IMR-90 (cell line): Measurements from ENCODE around the gene TMTC1. TPM values are rescaled to one million over a fixed set of nuclear protein-coding genes. Genes with fewer than 3 reads are reported as not detected.

Experiments
- ATAC-seq: fragments of 200-7000 bp; cut with Tn5 transposase; 2 replicates; pipeline ENCODE4 v1.9.1; 2020; ENCODE audit warnings: low read depth, mild to moderate bottlenecking, moderate library complexity
- BruUV-seq: library from RNA; stranded (reverse); fragments of 400-500 nt; replicated peaks from 2 replicates; lab custom pipeline; 2021; lab: Mats Ljungman, UMichigan
- CTCF ChIA-PET: fragments of 300-600 bp; formaldehyde crosslinking; extraction: SDS; loops from one replicate; lab custom pipeline; 2021; ENCODE audit warnings: antibody characterized with exemption; lab: Yijun Ruan, JAX
- POLR2A ChIA-PET: fragments of 300-600 bp; sonication (Branson Sonifier 250); formaldehyde crosslinking; loops from one replicate; lab custom pipeline; 2022; ENCODE audit warnings: antibody characterized with exemption; ENCODE audit not compliant: unreplicated experiment; lab: Charles Lee
- DNase-seq: peaks from one replicate; pipeline ENCODE4 v3.0.0; 2013
- H2AFZ ChIP-seq: replicated peaks from 2 replicates; pipeline ENCODE3; 2013; ENCODE audit warnings: low read length, mild to moderate bottlenecking; ENCODE audit not compliant: poor library complexity
- H2AK5ac ChIP-seq: 2 replicates; pipeline ENCODE4 v1.6.1; 2013; ENCODE audit warnings: low read depth, low read length, inconsistent platforms
- H2AK9ac ChIP-seq: replicated peaks from 2 replicates; pipeline ENCODE3; 2013; ENCODE audit warnings: mild to moderate bottlenecking, low read depth, low read length, moderate library complexity; ENCODE audit not compliant: poor library complexity
- H2BK120ac ChIP-seq: 2 replicates; pipeline ENCODE4 v1.6.1; 2013; ENCODE audit warnings: low read depth, low read length, inconsistent platforms
- H2BK15ac ChIP-seq: 3 replicates; pipeline ENCODE4 v1.6.1; 2013; ENCODE audit warnings: low read depth, low read length, inconsistent platforms
- H2BK20ac ChIP-seq: 2 replicates; pipeline ENCODE4 v1.6.1; 2013; ENCODE audit warnings: low read depth, mild to moderate bottlenecking, inconsistent platforms, low read length, moderate library complexity
- H2BK5ac ChIP-seq: 2 replicates; pipeline ENCODE4 v1.6.1; 2013; ENCODE audit warnings: mild to moderate bottlenecking, low read depth, low read length, inconsistent platforms; ENCODE audit not compliant: poor library complexity, severe bottlenecking
- H3K14ac ChIP-seq: replicated peaks from 2 replicates; pipeline ENCODE4 v1.6.1; 2013; ENCODE audit warnings: low read depth, low read length, inconsistent platforms
- H3K18ac ChIP-seq: 2 replicates; pipeline ENCODE4 v1.6.1; 2013; ENCODE audit warnings: low read depth, low read length, control low read depth
- H3K23ac ChIP-seq: 2 replicates; pipeline ENCODE4 v1.6.1; 2013; ENCODE audit warnings: low read depth, low read length, inconsistent platforms
- H3K27ac ChIP-seq: 2 replicates; pipeline ENCODE4 v1.5.1; 2013; ENCODE audit warnings: mild to moderate bottlenecking, control low read depth, low read length; ENCODE audit not compliant: insufficient read depth
- H3K27me3 ChIP-seq: 2 replicates; pipeline ENCODE4 v1.6.1; 2013; ENCODE audit warnings: low read length; ENCODE audit not compliant: control insufficient read depth, insufficient read depth
- H3K36me3 ChIP-seq: 2 replicates; pipeline ENCODE4 v1.6.1; 2013; ENCODE audit warnings: low read length, mixed read lengths; ENCODE audit not compliant: control insufficient read depth, insufficient read depth
- H3K4ac ChIP-seq: 2 replicates; pipeline ENCODE4 v1.6.1; 2013; ENCODE audit warnings: low read depth, low read length, inconsistent platforms
- H3K4me1 ChIP-seq: 2 replicates; pipeline ENCODE4 v1.6.1; 2013; ENCODE audit warnings: low read length, mixed read lengths; ENCODE audit not compliant: control insufficient read depth, insufficient read depth
- H3K4me2 ChIP-seq: 2 replicates; pipeline ENCODE4 v1.6.1; 2013; ENCODE audit warnings: low read depth, mild to moderate bottlenecking, control low read depth, low read length, moderate library complexity
- H3K4me3 ChIP-seq: 2 replicates; pipeline ENCODE4 v1.5.1; 2013; ENCODE audit warnings: low read depth, mild to moderate bottlenecking, control low read depth, low read length, moderate library complexity; ENCODE audit not compliant: insufficient read depth
- H3K56ac ChIP-seq: 2 replicates; pipeline ENCODE4 v1.6.1; 2013; ENCODE audit warnings: low read length, inconsistent platforms; ENCODE audit not compliant: insufficient read depth; ENCODE audit errors: extremely low read depth
- H3K79me1 ChIP-seq, 2 experiments: 2 replicates each; pipeline ENCODE4 v1.6.1; 2013; ENCODE audit warnings: low read length in 2 of 2, inconsistent platforms in 1 of 2, low read depth in 1 of 2
- H3K9ac ChIP-seq: 2 replicates; pipeline ENCODE4 v1.6.1; 2013; ENCODE audit warnings: low read depth, low read length, control low read depth
- H3K9me1 ChIP-seq: 2 replicates; pipeline ENCODE4 v1.6.1; 2013; ENCODE audit warnings: low read length, inconsistent platforms; ENCODE audit not compliant: insufficient read depth
- H3K9me3 ChIP-seq: 2 replicates; pipeline ENCODE4 v1.6.1; 2013; ENCODE audit warnings: low read length; ENCODE audit not compliant: control insufficient read depth, insufficient read depth
- H4K20me1 ChIP-seq: 2 replicates; pipeline ENCODE4 v1.6.1; 2013; ENCODE audit warnings: low read length, inconsistent platforms; ENCODE audit not compliant: insufficient read depth
- H4K5ac ChIP-seq: 2 replicates; pipeline ENCODE4 v1.6.1; 2013; ENCODE audit warnings: mild to moderate bottlenecking, low read depth, low read length, control low read depth
- H4K8ac ChIP-seq, 2 experiments: 2 replicates each; pipeline ENCODE4 v1.6.1; 2013; ENCODE audit warnings: low read depth in 2 of 2, low read length in 2 of 2, control low read depth in 1 of 2, inconsistent platforms in 1 of 2
- H4K91ac ChIP-seq: 2 replicates; pipeline ENCODE4 v1.6.1; 2013; ENCODE audit warnings: low read depth, low read length, inconsistent platforms; ENCODE audit not compliant: insufficient read depth
- BHLHE40 ChIP-seq: fragments of 150-350 bp; IDR thresholded peaks from 2 replicates; pipeline ENCODE4 v1.6.1; 2016; ENCODE audit warnings: mild to moderate bottlenecking, low read depth, low read length
- CEBPB ChIP-seq: IDR thresholded peaks from 2 replicates; pipeline ENCODE4 v1.6.1; 2012; ENCODE audit warnings: low read depth, low read length, improper control_type of control experiment
- CHD1 ChIP-seq: IDR thresholded peaks from 2 replicates; pipeline ENCODE4 v1.6.1; 2012; ENCODE audit warnings: low read depth, low read length, improper control_type of control experiment
- CTCF ChIP-seq: conservative IDR thresholded peaks from 2 replicates; pipeline ENCODE4 v1.5.1; 2012; ENCODE audit warnings: mild to moderate bottlenecking, low read depth, low read length, improper control_type of control experiment
- ELK1 ChIP-seq: fragments of 150-350 bp; IDR thresholded peaks from 2 replicates; pipeline ENCODE4 v1.6.1; 2016; ENCODE audit warnings: low read depth, mild to moderate bottlenecking, low read length, moderate library complexity, borderline replicate concordance
- FOS ChIP-seq: fragments of 150-350 bp; IDR thresholded peaks from 2 replicates; pipeline ENCODE4 v1.6.1; 2016; ENCODE audit warnings: low read depth, low read length
- MAFK ChIP-seq: IDR thresholded peaks from 2 replicates; pipeline ENCODE4 v1.6.1; 2012; ENCODE audit warnings: low read depth, low read length, improper control_type of control experiment
- MAZ ChIP-seq: IDR thresholded peaks from 2 replicates; pipeline ENCODE4 v1.6.1; 2012; ENCODE audit warnings: low read depth, mild to moderate bottlenecking, low read length, improper control_type of control experiment, moderate library complexity, borderline replicate concordance
- MXI1 ChIP-seq: IDR thresholded peaks from 2 replicates; pipeline ENCODE4 v1.6.1; 2012; ENCODE audit warnings: low read depth, mild to moderate bottlenecking, low read length, moderate library complexity, borderline replicate concordance
- NFE2L2 ChIP-seq: fragments of 150-350 bp; IDR thresholded peaks from 2 replicates; pipeline ENCODE4 v1.6.1; 2016; ENCODE audit warnings: low read depth, mild to moderate bottlenecking, low read length
- POLR2A ChIP-seq: IDR thresholded peaks from 2 replicates; pipeline ENCODE4 v1.6.1; 2012; ENCODE audit warnings: mild to moderate bottlenecking, low read depth, low read length
- RAD21 ChIP-seq: IDR thresholded peaks from 2 replicates; pipeline ENCODE4 v1.6.1; 2012; ENCODE audit warnings: low read length, improper control_type of control experiment
- RCOR1 ChIP-seq: IDR thresholded peaks from 2 replicates; pipeline ENCODE4 v1.6.1; 2012; ENCODE audit warnings: mild to moderate bottlenecking, low read length, improper control_type of control experiment; ENCODE audit not compliant: insufficient replicate concordance
- RFX5 ChIP-seq: IDR thresholded peaks from 2 replicates; pipeline ENCODE4 v1.8.0; 2012; ENCODE audit warnings: low read depth, mild to moderate bottlenecking, low read length, moderate library complexity
- SMC3 ChIP-seq: fragments of 150-350 bp; IDR thresholded peaks from 2 replicates; pipeline ENCODE4 v1.6.1; 2016; ENCODE audit warnings: low read depth, mild to moderate bottlenecking, antibody characterized with exemption, low read length, moderate library complexity
- WGBS, 2 experiments: methylation state at CpG; one replicate each; pipeline versions ENCODE4 v1.1.5 to v1.1.7; 2013; ENCODE audit warnings: missing lambda C conversion rate in 2 of 2; ENCODE audit not compliant: insufficient read length in 1 of 2; ENCODE audit errors: extremely low coverage in 2 of 2; 5-methylcytosine and 5-hydroxymethylcytosine counted together
- dilution Hi-C: fragments of 300-500 bp; cut with HindIII; formaldehyde crosslinking; loops from one replicate; pipeline ENCODE4 v1.14.3; 2018; ENCODE audit warnings: low sequenced_read_pairs; ENCODE audit not compliant: unreplicated experiment
- in situ Hi-C: fragments of 300-500 bp; cut with MboI; formaldehyde crosslinking; loops from 3 replicates; pipeline ENCODE4 v1.14.3; 2019; ENCODE audit warnings: low sequenced_read_pairs, inconsistent platforms, mixed read lengths
- intact Hi-C: fragments of 100-400 bp; cut with micrococcal nuclease; formaldehyde crosslinking; loops from 2 replicates; pipeline ENCODE4 v1.10.0; 2022
- polyA plus RNA-seq, 3 experiments: library from polyadenylated mRNA; depleted of rRNA; stranded (reverse); fragments of >200 nt; gene quantifications; 2 replicates each; pipeline ENCODE4 v1.2.3, GENCODE V29; 2012; ENCODE audit warnings: low replicate concordance in 1 of 3
- total RNA-seq: library from RNA; depleted of rRNA; stranded (reverse); fragments of >200 nt; gene quantifications from 2 replicates; pipeline ENCODE4 v1.2.3, GENCODE V29; 2012
- TF ChIP-seq, protein P1 (sequence below): fragments of 150-350 bp; IDR thresholded peaks from 2 replicates; pipeline ENCODE4 v1.6.1; 2017; ENCODE audit warnings: mild to moderate bottlenecking, antibody characterized with exemption, low read length, low read depth

TMTC1 gene
- total and polyA plus RNA-seq, 2 of the 4 experiments (the other 2 are of a cell fraction) = 12.5 to 36.4 TPM

- H2BK5ac ChIP-seq = no peak overlapping the region
- H2BK20ac ChIP-seq = no peak overlapping the region
- H2AK5ac ChIP-seq = no peak overlapping the region
- H3K4me3 ChIP-seq = no peak overlapping the region
- H3K56ac ChIP-seq = no peak overlapping the region
- H4K8ac ChIP-seq = no peak overlapping the region
- POLR2A ChIA-PET = no interaction called here
- no peak overlapping the region for H4K91ac ChIP-seq
- TF ChIP-seq MAZ (no peak), ELK1 (no peak), RFX5 (no peak), RCOR1 (no peak), CTCF (no peak), NFE2L2 (no peak), POLR2A (no peak), RAD21 (no peak), CHD1 (no peak), CEBPB (no peak), MXI1 (no peak), MAFK (no peak), FOS (no peak), SMC3 (no peak), BHLHE40 (no peak)
- TF ChIP-seq, protein P1, sequence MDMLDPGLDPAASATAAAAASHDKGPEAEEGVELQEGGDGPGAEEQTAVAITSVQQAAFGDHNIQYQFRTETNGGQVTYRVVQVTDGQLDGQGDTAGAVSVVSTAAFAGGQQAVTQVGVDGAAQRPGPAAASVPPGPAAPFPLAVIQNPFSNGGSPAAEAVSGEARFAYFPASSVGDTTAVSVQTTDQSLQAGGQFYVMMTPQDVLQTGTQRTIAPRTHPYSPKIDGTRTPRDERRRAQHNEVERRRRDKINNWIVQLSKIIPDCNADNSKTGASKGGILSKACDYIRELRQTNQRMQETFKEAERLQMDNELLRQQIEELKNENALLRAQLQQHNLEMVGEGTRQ = no peak
- H2BK120ac ChIP-seq = no peak overlapping the region
- no peak overlapping the region for H3K27ac ChIP-seq
- no peaks in the 10 kb centered on the region for H3K9me3 ChIP-seq
- no peak overlapping the region for H3K4me2 ChIP-seq
- dilution Hi-C loops = no loop called here
- no peak overlapping the region for H3K14ac ChIP-seq
- H2BK15ac ChIP-seq = no peak overlapping the region
- peaks cover 4 to 33% of the 10 kb centered on the region in 2 experiments; a peak in 2 of 4 replicates for H3K79me1 ChIP-seq
- no TSS peak for BruUV-seq
- H2AFZ ChIP-seq = no peak overlapping the region
- WGBS, 2 experiments = no CpG with 5 or more reads among the region's 2 CpGs
- CTCF ChIA-PET = no interaction called here
- no peak overlapping the region for H3K4ac ChIP-seq
- peaks cover 11% of the 10 kb centered on the region for H3K36me3 ChIP-seq
- no peak overlapping the region for H3K9ac ChIP-seq
- no peaks in the 10 kb centered on the region for H3K27me3 ChIP-seq
- in situ Hi-C loops = no loop called here
- DNase-seq (no peak), ATAC-seq (no peak)
- no peak overlapping the region for H4K5ac ChIP-seq
- H3K23ac ChIP-seq = no peak overlapping the region
- H3K9me1 ChIP-seq = peaks cover 15% of the 10 kb centered on the region; the same call in 1 of the 2 replicates
- H4K20me1 ChIP-seq = no peaks in the 10 kb centered on the region
- H3K18ac ChIP-seq = no peak overlapping the region
- intact Hi-C loops = no loop called here
- no peak overlapping the region for H2AK9ac ChIP-seq
- H3K4me1 ChIP-seq = peaks cover 5% of the 10 kb centered on the region
Observed at GRCh38 chr12:29731591-29731990, 52.2 kb downstream of the TMTC1 start.
